NCI-H524 treated with DMSO at 0.1 percent for 48 hours (cell line): ENCODE measurements around the gene PHETA2.
"Not testable (repeated sequence)": the region's sequence is repeated elsewhere in the genome, so short reads cannot be mapped to it uniquely, and the experiment has no call there.

Experiments used
- DNase-seq: peaks from one replicate; lab custom pipeline; 2025; lab: John Stamatoyannopoulos, UW

Gene PHETA2

GRCh38 chr22:42104332-42104860, 30.3 kb downstream of the PHETA2 start:
- DNase-seq = not testable (repeated sequence)

DNA sequence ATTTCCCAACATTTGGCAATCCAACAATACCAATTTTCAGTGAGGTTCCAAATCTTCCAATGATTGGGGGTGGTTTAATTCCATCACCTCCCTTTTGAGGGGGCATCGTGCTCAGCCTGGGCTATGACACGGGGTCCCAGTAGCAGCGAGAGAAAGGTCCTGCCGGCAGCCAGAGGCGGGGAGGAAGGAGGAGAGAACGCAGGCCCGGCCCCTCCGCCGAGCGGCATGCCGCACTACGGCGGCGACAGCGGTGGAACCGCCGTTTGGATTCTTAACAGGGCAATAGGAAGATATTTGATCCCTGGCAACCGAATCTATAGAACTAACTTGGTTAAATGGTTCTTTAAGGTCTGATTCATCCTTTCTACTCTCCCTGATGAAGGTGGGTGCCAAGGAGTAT, 34.8 kb downstream of the PHETA2 start:
- no peak for DNase-seq

DNA sequence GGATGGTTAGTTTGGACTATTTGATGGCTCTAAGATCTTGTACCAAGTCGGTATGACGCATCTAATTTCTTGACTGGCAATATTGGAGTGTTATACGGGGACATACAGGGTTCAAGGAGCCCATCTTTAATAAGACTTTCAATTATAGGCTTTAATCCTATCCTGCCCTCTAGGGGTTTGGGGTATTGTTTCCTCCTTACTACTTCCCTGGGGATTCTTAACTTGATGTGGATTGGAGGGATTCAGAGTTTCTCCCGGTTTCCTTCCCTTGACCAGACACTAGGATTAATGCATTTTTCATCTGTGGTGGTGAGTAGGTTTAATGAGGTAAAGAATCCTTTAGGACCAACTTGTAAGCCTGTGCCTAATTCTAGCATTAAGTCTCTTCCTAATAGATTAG, 37.8 kb downstream of the PHETA2 start:
- DNase-seq = no peak

DNA sequence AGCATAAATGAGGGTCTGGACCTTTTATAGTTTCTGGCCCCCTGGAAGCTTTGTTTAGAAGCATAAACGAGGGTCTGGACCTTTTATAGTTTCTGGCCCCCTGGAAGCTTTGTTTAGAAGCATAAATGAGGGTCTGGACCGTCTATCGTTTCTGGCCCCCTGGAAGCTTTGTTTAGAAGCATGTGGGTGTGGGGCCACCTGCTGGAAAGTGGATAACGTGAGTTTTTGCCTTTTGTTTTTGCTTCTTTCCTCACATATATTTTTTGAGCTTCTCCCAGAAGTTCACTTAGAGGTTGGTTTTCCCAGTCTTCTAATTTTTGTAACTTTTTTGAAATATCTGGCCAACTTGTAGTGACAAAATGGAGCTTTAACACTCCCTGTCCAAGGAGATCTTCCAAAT, 38.7 kb downstream of the PHETA2 start:
- DNase-seq = not testable (repeated sequence)

DNA sequence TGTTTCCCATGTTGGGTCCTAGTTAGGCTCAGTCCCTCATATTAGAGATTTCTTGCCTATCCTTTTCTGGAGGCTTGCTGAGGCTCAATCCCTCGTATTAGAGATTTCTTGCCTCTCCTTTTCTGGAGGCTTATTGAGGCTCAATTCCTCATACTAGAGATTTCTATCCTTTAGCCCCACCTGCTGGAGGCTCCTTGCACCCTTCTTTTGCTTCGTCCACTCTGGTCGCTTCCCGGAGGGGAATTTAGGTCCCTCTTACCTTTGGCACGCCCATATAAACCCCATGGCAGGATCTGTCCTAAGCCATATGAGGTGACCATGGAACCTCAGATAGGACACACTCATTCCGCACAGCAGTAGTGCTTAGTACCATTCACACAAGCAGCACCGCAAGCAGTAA, 40.7 kb downstream of the PHETA2 start:
- no peak for DNase-seq

DNA sequence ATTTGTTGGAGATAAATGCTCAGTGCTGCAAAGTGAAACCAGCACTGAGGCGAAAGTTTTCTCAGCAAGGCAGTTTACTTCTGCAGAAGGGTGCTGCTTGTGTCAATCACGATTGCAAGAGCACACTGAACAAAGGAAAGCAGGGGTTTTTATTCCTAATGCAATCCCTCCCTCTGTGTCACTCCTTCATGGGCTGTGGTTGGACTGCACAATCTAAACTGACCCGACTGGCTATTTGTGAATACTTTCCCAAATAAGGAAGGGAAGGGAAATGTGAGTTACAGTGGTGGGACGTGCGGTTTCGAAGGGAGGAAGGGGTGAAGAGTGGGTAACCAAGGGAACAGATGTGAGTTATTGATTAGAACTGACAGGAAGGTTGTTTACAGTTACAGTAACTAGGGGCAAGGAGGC, 41.4 kb downstream of the PHETA2 start:
- DNase-seq = not testable (repeated sequence)

GRCh38 chr22:42116848-42117424, 42.9 kb downstream of the PHETA2 start:
- DNase-seq = no peak

DNA sequence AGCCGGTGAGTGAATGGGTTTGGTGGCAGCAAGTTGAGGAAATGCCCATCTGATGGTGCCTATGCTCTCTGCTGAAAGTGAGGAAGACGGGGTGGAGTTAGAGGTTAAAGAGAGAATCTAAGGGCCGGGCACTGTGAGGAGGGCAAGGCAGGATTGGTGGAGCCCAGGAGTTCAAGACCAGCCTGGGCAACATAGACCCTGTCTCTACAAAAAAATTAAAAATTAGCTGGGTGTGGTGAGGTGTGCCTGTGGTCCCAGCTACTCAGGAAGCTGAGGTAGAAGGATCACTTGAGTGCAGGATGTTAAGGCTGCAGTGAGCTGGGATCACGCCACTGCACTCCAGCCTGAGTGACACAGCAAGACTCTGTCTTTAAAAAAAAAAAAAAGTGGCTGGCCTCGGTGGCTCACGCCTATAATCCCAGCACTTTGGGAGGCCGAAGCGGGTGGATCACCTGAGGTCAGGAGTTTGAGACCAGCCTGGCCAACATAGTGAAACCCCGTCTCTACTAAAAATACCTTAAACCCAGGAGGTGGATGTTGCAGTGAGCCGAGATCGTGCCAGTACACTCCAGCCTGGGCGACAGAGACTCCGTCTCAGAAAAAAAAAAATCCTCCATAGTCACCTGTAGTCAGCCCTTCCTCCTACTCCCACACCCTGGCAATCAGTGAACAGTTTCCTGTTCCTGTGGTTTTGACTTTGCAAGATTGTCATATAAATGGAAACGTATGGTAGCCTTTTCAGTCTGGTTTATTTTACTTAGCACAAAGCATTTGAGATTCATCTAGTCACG, 46.4 kb downstream of the PHETA2 start:
- DNase-seq = not testable (repeated sequence)

DNA sequence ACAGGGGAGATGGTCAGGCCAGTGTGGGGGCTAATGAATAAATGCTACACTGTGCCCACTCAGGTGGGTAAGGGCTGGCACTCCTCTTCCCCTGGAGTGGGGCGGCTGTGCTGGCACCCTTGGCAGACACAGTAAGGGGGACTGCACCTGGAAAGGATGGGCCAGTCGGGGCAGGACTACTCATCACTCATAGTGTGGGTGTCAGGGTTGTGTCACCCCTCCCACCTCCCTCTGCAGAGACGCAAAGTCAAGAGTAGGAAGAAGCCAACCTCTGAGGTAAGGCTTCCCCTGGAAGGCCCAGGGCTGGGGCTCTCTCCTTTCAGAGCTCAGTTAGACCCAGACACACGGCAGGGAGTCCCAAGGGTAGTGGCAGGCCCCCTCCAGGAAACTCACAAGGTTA, 49.5 kb downstream of the PHETA2 start:
- not testable (repeated sequence) for DNase-seq

DNA sequence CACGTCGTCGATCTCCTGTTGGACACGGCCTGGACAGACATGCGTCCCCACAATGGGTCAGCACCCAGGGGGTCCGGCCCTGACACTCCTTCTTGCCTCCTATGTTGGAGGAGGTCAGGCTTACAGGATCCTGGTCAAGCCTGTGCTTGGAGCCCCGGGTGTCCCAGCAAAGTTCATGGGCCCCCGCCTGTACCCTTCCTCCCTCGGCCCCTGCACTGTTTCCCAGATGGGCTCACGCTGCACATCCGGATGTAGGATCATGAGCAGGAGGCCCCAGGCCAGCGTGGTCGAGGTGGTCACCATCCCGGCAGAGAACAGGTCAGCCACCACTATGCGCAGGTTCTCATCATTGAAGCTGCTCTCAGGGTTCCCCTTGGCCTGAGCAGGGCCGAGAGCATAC, 53.6 kb downstream of the PHETA2 start:
- DNase-seq = no peak

GRCh38 chr22:42128007-42128406, 54.0 kb downstream of the PHETA2 start:
- DNase-seq = not testable (repeated sequence)
